Uterus (tissue), 4 donors: ENCODE data around the gene LSM14A. TPM values are rescaled to one million over a fixed set of nuclear protein-coding genes. Genes with fewer than 3 reads are reported as not detected.
"Not testable (repeated sequence)": the region's sequence is repeated elsewhere in the genome, so short reads cannot be mapped to it uniquely, and the experiment has no call there.

ENCODE experiments used
- DNase-seq, 2 donors: peaks; one replicate each; pipeline ENCODE4 v3.0.0-alpha.2; 2019 to 2020
- H3K27ac ChIP-seq, 2 donors: fragments of 200-600 bp; sonication (generic); 1 replicate in 1 of 2; 2 replicates in 1 of 2; pipeline ENCODE4 v1.5.1; 2016 to 2018
- H3K27me3 ChIP-seq, 2 donors: fragments of 200-600 bp; sonication (generic); one replicate each; pipeline ENCODE4 v1.5.1; 2018 to 2019; ENCODE audit warnings: control low read depth in 1 of 2
- H3K36me3 ChIP-seq, 2 donors: fragments of 200-600 bp; sonication (generic); one replicate each; pipeline ENCODE4 v1.5.1; 2019; ENCODE audit warnings: control low read depth in 1 of 2
- H3K4me1 ChIP-seq, 2 donors: fragments of 200-600 bp; sonication (generic); one replicate each; pipeline ENCODE4 v1.5.1; 2018 to 2019; ENCODE audit warnings: control low read depth in 1 of 2
- H3K4me3 ChIP-seq, 2 donors: fragments of 200-600 bp; sonication (generic); 1 replicate in 1 of 2; 2 replicates in 1 of 2; pipeline ENCODE4 v1.5.1; 2018 to 2019; ENCODE audit warnings: mild to moderate bottlenecking in 1 of 2
- H3K9me3 ChIP-seq, 2 donors: fragments of 200-600 bp; sonication (generic); one replicate each; pipeline ENCODE4 v1.5.1; 2019; ENCODE audit warnings: control low read depth in 1 of 2
- CTCF ChIP-seq, 4 experiments: fragments of 200-600 bp in 2 of 4; fragments of 450-650 bp in 2 of 4; sonication (generic) in 2 of 4; IDR thresholded peaks; one replicate each; pipeline ENCODE4 v1.5.1; 2016 to 2019; ENCODE audit warnings: antibody characterized with exemption in 4 of 4, mild to moderate bottlenecking in 2 of 4, moderate library complexity in 1 of 4
- POLR2A ChIP-seq, 2 donors: fragments of 450-650 bp; IDR thresholded peaks; one replicate each; pipeline ENCODE4 v1.6.1; 2016; ENCODE audit warnings: antibody characterized with exemption in 2 of 2, mild to moderate bottlenecking in 1 of 2, moderate library complexity in 1 of 2
- intact Hi-C: fragments of 100-400 bp; cut with DNase I; formaldehyde crosslinking; loops from one replicate; pipeline ENCODE4 v1.15.1; 2023; ENCODE audit warnings: low total_unique reads
- total RNA-seq, 4 donors: library from RNA; depleted of rRNA in 3 of 4; stranded (reverse); fragments of >200 nt in 3 of 4; gene quantifications; one replicate each; pipeline versions ENCODE4 v1.1.0 to v1.2.4, GENCODE V29; 2014 to 2023
- donor health status: DM: yes; HTN: yes; CAD: no.

Gene LSM14A
- total RNA-seq, 4 donors from 2014 or later: 57.1 to 161 (median 119) TPM

- TF ChIP-seq CTCF (IDR thresholded peaks at IDR 0.05) (no peak), POLR2A (IDR thresholded peaks at IDR 0.05) (no peak)
- Histone ChIP-seq H3K27me3 (no peaks in the 10 kb centered on the region), H3K4me3 (no peak overlapping the region), H3K4me1 (no peaks in the 10 kb centered on the region), H3K27ac (no peak overlapping the region), H3K9me3 (no peaks in the 10 kb centered on the region), H3K36me3 (no peaks in the 10 kb centered on the region)
- intact Hi-C loops: no loop called here
- no peak for DNase-seq
Observed at GRCh38 chr19:34201133-34201532, 28.8 kb downstream of the LSM14A start.

GRCh38 chr19:34205324-34205723 lies 33.0 kb downstream of the LSM14A start:
- H3K36me3 ChIP-seq, H3K4me3 ChIP-seq, H3K4me1 ChIP-seq, H3K27ac ChIP-seq, DNase-seq, H3K9me3 ChIP-seq, intact Hi-C loops, H3K27me3 ChIP-seq: not testable (repeated sequence)

GRCh38 chr19:34208291-34208884 lies 36.1 kb downstream of the LSM14A start:
- Histone ChIP-seq H3K4me1 (no peaks in the 10 kb centered on the region), H3K4me3 (no peak overlapping the region), H3K27me3 (no peaks in the 10 kb centered on the region), H3K36me3 (no peaks in the 10 kb centered on the region), H3K9me3 (no peaks in the 10 kb centered on the region), H3K27ac (no peak overlapping the region)
- intact Hi-C loops: no loop called here
- TF ChIP-seq POLR2A (IDR thresholded peaks at IDR 0.05): no peak
- TF ChIP-seq CTCF (IDR thresholded peaks at IDR 0.05): no peak
- no peak for DNase-seq

GRCh38 chr19:34209726-34210125 lies 37.4 kb downstream of the LSM14A start:
- no peaks in the 10 kb centered on the region for H3K9me3 ChIP-seq
- H3K4me1 ChIP-seq: no peaks in the 10 kb centered on the region
- H3K36me3 ChIP-seq: no peaks in the 10 kb centered on the region
- intact Hi-C loops: no loop called here
- H3K27me3 ChIP-seq: no peaks in the 10 kb centered on the region
- H3K27ac ChIP-seq: no peak overlapping the region
- DNase-seq: no peak
- H3K4me3 ChIP-seq: no peak overlapping the region
- TF ChIP-seq CTCF (IDR thresholded peaks at IDR 0.05): no peak
- no peak for TF ChIP-seq POLR2A (IDR thresholded peaks at IDR 0.05)

- Histone ChIP-seq H3K9me3 (no peaks in the 10 kb centered on the region), H3K27me3 (no peaks in the 10 kb centered on the region), H3K27ac (no peak overlapping the region), H3K4me3 (no peak overlapping the region), H3K36me3 (no peaks in the 10 kb centered on the region), H3K4me1 (no peaks in the 10 kb centered on the region)
- DNase-seq: no peak
- intact Hi-C loops: no loop called here
- TF ChIP-seq POLR2A (IDR thresholded peaks at IDR 0.05): no peak
- no peak for TF ChIP-seq CTCF (IDR thresholded peaks at IDR 0.05)
Observed at GRCh38 chr19:34213283-34213682, 41.0 kb downstream of the LSM14A start.

GRCh38 chr19:34214040-34214439 lies 41.7 kb downstream of the LSM14A start:
- H3K27ac ChIP-seq: no peak overlapping the region
- H3K4me3 ChIP-seq: no peak overlapping the region
- H3K4me1 ChIP-seq: no peaks in the 10 kb centered on the region
- DNase-seq: no peak
- TF ChIP-seq POLR2A (IDR thresholded peaks at IDR 0.05) (no peak), CTCF (IDR thresholded peaks at IDR 0.05) (no peak)
- no peaks in the 10 kb centered on the region for H3K27me3 ChIP-seq
- intact Hi-C loops: no loop called here
- H3K36me3 ChIP-seq: no peaks in the 10 kb centered on the region
- no peaks in the 10 kb centered on the region for H3K9me3 ChIP-seq
